SK-N-SH (cell line): ENCODE data around the gene ZBTB47. TPM values are rescaled to one million over a fixed set of nuclear protein-coding genes. Genes with fewer than 3 reads are reported as not detected.

Source experiments
- CTCF ChIA-PET: fragments of 300-600, 350-600 bp; formaldehyde crosslinking; extraction: SDS; loops from one replicate; lab custom pipeline; 2021; lab: Yijun Ruan, JAX
- POLR2A ChIA-PET: fragments of 350-600 bp; sonication (Branson Sonifier 250); formaldehyde crosslinking; extraction: SDS; loops from one replicate; lab custom pipeline; 2020; ENCODE audit warnings: antibody characterized with exemption, inconsistent platforms; lab: Yijun Ruan, JAX
- DNase-seq: peaks from one replicate; pipeline ENCODE4 v3.0.0; 2012
- H2AFZ ChIP-seq: fragments of 200-600 bp; sonication (generic); 2 replicates; pipeline ENCODE4 v1.8.1; 2016; ENCODE audit warnings: antibody characterized with exemption, mild to moderate bottlenecking, low read depth
- H3F3A ChIP-seq: fragments of 200-600 bp; sonication (generic); replicated peaks from 2 replicates; pipeline ENCODE3; 2016; ENCODE audit warnings: antibody characterized with exemption, mild to moderate bottlenecking; ENCODE audit not compliant: insufficient read depth
- H3K27ac ChIP-seq, 2 experiments: fragments of 200-500 bp in 1 of 2; fragments of 200-600 bp in 1 of 2; sonication (Bioruptor generic) in 1 of 2; sonication (generic), shearing (Covaris generic) in 1 of 2; 2 replicates each; pipeline versions ENCODE4 v1.5.1 to v1.6.1; 2014 to 2016; ENCODE audit warnings: low read depth in 2 of 2, inconsistent platforms in 1 of 2, low read length in 1 of 2, mild to moderate bottlenecking in 1 of 2, mixed read lengths in 1 of 2
- H3K27me3 ChIP-seq: fragments of 200-600 bp; sonication (generic), shearing (Covaris generic); 2 replicates; pipeline ENCODE4 v1.6.1; 2016; ENCODE audit warnings: mixed run types; ENCODE audit not compliant: insufficient read depth
- H3K36me3 ChIP-seq, 2 experiments: fragments of 200-500 bp in 1 of 2; fragments of 200-600 bp in 1 of 2; sonication (Bioruptor generic) in 1 of 2; sonication (generic) in 1 of 2; replicated peaks in 1 of 2; 2 replicates each; pipeline versions ENCODE3 to v1.5.1; 2014 to 2016; ENCODE audit warnings: low read length in 1 of 2, mild to moderate bottlenecking in 1 of 2; ENCODE audit not compliant: insufficient read depth in 2 of 2, control insufficient read depth in 1 of 2
- H3K4me1 ChIP-seq, 2 experiments: fragments of 200-500 bp in 1 of 2; fragments of 200-600 bp in 1 of 2; sonication (Bioruptor generic) in 1 of 2; sonication (generic), shearing (Covaris generic) in 1 of 2; 2 replicates each; pipeline versions ENCODE4 v1.5.1 to v1.6.1; 2014 to 2016; ENCODE audit warnings: low read depth in 1 of 2, low read length in 1 of 2, mixed run types in 1 of 2; ENCODE audit not compliant: insufficient read depth in 2 of 2, control insufficient read depth in 1 of 2
- H3K4me2 ChIP-seq: fragments of 200-600 bp; sonication (generic), shearing (Covaris generic); 2 replicates; pipeline ENCODE4 v1.6.1; 2017; ENCODE audit warnings: mixed run types
- H3K4me3 ChIP-seq, 2 experiments: fragments of 200-500 bp in 1 of 2; fragments of 200-600 bp in 1 of 2; sonication (Bioruptor generic) in 1 of 2; sonication (generic), shearing (Covaris generic) in 1 of 2; 2 replicates each; pipeline versions ENCODE4 v1.5.1 to v1.8.1; 2014 to 2016; ENCODE audit warnings: low read depth in 2 of 2, inconsistent platforms in 1 of 2, low read length in 1 of 2, mild to moderate bottlenecking in 1 of 2, mixed read lengths in 1 of 2, moderate library complexity in 1 of 2
- H3K79me2 ChIP-seq: fragments of 200-600 bp; sonication (generic); 2 replicates; pipeline ENCODE4 v1.8.1; 2017; ENCODE audit warnings: mild to moderate bottlenecking; ENCODE audit not compliant: insufficient read depth
- H3K9ac ChIP-seq: fragments of 200-600 bp; sonication (generic); 2 replicates; pipeline ENCODE4 v1.6.1; 2017; ENCODE audit warnings: mixed run types
- H3K9me2 ChIP-seq: fragments of 200-600 bp; sonication (generic); 2 replicates; pipeline ENCODE4 v1.6.1; 2017; ENCODE audit warnings: mixed run types
- H3K9me3 ChIP-seq: fragments of 200-600 bp; sonication (generic); 2 replicates; pipeline ENCODE4 v1.6.1; 2017; ENCODE audit warnings: mixed run types, mild to moderate bottlenecking, moderate library complexity
- H4K20me1 ChIP-seq: fragments of 200-600 bp; sonication (generic); 2 replicates; pipeline ENCODE4 v1.6.1; 2017; ENCODE audit warnings: mild to moderate bottlenecking, mixed run types; ENCODE audit not compliant: insufficient read depth
- CHD2 ChIP-seq: fragments of 150-350 bp; IDR thresholded peaks from 2 replicates; pipeline ENCODE4 v1.6.1; 2018; ENCODE audit warnings: low read length; ENCODE audit not compliant: partially characterized antibody
- EZH2phosphoT487 ChIP-seq: fragments of 200-600 bp; sonication (generic); IDR thresholded peaks from 2 replicates; pipeline ENCODE4 v1.6.1; 2017; ENCODE audit warnings: low read depth, mixed run types, mild to moderate bottlenecking, antibody characterized with exemption, moderate library complexity, borderline replicate concordance
- FOSL2 ChIP-seq: IDR thresholded peaks from 2 replicates; pipeline ENCODE4 v1.4.0; 2012; ENCODE audit warnings: low read depth, mild to moderate bottlenecking, moderate library complexity, borderline replicate concordance
- FOXJ3 ChIP-seq: sonication (generic); formaldehyde crosslinking; IDR thresholded peaks from 2 replicates; pipeline ENCODE4 v1.5.1; 2020; ENCODE audit warnings: mild to moderate bottlenecking, missing genetic modification reagents
- FOXM1 ChIP-seq: IDR thresholded peaks from 2 replicates; pipeline ENCODE4 v1.4.0; 2012; ENCODE audit warnings: low read depth, mild to moderate bottlenecking
- GABPA ChIP-seq: IDR thresholded peaks from 2 replicates; pipeline ENCODE4 v1.4.0; 2012; ENCODE audit warnings: low read depth, mild to moderate bottlenecking
- JUND ChIP-seq: IDR thresholded peaks from 2 replicates; pipeline ENCODE4 v1.4.0; 2012
- MXI1 ChIP-seq: IDR thresholded peaks from 2 replicates; pipeline ENCODE4 v1.6.1; 2012; ENCODE audit warnings: mild to moderate bottlenecking, low read depth, low read length, improper control_type of control experiment
- NFIC ChIP-seq: IDR thresholded peaks from 2 replicates; pipeline ENCODE4 v1.4.0; 2012; ENCODE audit warnings: borderline replicate concordance
- NRF1 ChIP-seq: IDR thresholded peaks from 2 replicates; pipeline ENCODE4 v1.6.1; 2012; ENCODE audit warnings: low read depth, mild to moderate bottlenecking, low read length
- POLR2AphosphoS5 ChIP-seq: IDR thresholded peaks from 2 replicates; pipeline ENCODE4 v1.6.1; 2012; ENCODE audit warnings: low read depth, low read length
- RXRA ChIP-seq: IDR thresholded peaks from 2 replicates; pipeline ENCODE4 v1.4.0; 2012; ENCODE audit warnings: low read depth, mild to moderate bottlenecking, borderline replicate concordance
- YY1 ChIP-seq: IDR thresholded peaks from 2 replicates; pipeline ENCODE4 v1.4.0; 2012; ENCODE audit warnings: low read depth, mild to moderate bottlenecking
- WGBS: methylation state at CpG from one replicate; pipeline ENCODE4 v1.1.6; 2017; ENCODE audit warnings: low lambda C conversion rate; 5-methylcytosine and 5-hydroxymethylcytosine counted together
- polyA plus RNA-seq, 3 experiments: library from polyadenylated mRNA; depleted of rRNA; stranded (reverse); fragments of >200 nt; gene quantifications; 2 replicates each; pipeline ENCODE4 v1.2.3, GENCODE V29; 2012
- TF ChIP-seq, protein P1 (sequence below): fragments of 150-350 bp; IDR thresholded peaks from 2 replicates; pipeline ENCODE4 v1.6.1; 2016; ENCODE audit warnings: mild to moderate bottlenecking, low read depth, low read length
- TF ChIP-seq, protein P2 (sequence below): fragments of 200-600 bp; sonication (generic); IDR thresholded peaks from 2 replicates; pipeline ENCODE4 v1.6.1; 2017; ENCODE audit warnings: antibody characterized with exemption, mild to moderate bottlenecking, moderate library complexity
- TF ChIP-seq, protein P3 (sequence below): IDR thresholded peaks from 2 replicates; pipeline ENCODE4 v1.4.0; 2012; ENCODE audit warnings: low read depth
- TF ChIP-seq, protein P4 (sequence below): IDR thresholded peaks from 2 replicates; pipeline ENCODE4 v1.4.0; 2012; ENCODE audit warnings: low read depth, borderline replicate concordance
- TF ChIP-seq, protein P5 (sequence below): fragments of 150-350 bp; IDR thresholded peaks from 2 replicates; pipeline ENCODE4 v1.6.1; 2017; ENCODE audit warnings: antibody characterized with exemption, low read length, low read depth, borderline replicate concordance

The ZBTB47 gene
- polyA plus RNA-seq, 1 of the 3 experiments (the other 2 are of a cell fraction): 9.9 TPM

DNA sequence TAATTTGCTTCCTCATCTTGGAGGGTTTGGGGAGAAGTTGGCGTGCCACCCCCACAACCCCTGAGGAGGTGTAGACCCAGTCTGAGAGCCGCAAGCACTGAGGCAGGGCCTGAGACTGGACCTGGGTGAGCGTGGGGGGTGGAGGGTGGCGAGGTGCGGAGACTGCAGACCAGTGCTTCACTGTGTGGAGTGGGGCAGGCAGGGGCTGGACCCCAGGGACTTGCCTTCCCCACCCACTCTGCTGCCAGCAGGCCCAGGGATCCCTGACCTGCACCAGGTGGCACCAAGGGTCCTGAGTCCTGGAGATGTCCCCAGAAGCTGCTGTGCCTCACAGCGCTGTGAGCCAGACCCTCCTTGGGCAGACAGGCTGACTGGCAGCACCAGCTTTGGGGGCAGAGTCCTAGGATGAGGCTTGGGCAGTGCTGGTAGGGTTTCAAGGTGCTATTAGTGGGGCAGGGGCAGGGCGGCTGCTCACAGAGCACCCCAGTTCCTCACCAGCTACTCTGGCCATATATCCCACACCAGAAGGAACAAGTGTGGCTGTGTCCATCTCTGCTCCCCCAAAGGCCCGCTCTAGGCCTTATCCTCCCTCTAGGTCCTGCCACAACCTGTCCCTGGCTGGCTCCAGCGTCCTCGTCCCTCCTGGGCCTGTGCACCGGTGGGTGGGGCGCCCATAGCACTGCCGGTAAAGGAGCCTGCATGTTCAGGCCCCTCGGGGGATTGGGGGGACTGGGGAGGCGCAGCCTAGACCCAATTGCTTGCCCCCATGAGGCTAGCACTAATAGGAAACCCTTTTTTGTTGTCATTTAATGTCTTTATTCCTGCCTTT, 11.8 kb downstream of the ZBTB47 start (continued):
- TF ChIP-seq, protein P1, sequence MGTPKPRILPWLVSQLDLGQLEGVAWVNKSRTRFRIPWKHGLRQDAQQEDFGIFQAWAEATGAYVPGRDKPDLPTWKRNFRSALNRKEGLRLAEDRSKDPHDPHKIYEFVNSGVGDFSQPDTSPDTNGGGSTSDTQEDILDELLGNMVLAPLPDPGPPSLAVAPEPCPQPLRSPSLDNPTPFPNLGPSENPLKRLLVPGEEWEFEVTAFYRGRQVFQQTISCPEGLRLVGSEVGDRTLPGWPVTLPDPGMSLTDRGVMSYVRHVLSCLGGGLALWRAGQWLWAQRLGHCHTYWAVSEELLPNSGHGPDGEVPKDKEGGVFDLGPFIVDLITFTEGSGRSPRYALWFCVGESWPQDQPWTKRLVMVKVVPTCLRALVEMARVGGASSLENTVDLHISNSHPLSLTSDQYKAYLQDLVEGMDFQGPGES: no peak
- TF ChIP-seq EZH2phosphoT487 (no peak), JUND (no peak)

DNA sequence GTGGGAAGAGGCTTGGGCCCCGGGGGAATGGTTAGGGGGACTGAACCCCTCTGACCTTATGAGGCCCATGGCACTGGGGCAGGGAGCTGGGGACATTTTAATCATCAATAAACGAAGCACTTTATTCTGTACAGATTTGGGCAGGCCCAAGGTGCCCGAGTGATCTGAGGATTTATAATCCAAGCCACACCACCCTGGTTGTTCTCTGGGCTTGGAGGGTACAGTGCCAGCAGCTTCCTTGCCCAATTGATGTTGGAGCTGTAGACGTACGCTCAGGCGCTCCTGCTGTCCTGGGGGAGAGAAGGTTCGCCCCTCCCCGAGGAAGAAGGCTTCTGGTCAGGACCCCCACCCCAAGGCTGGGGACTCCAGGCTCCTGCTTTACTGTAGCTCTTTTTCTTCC, 12.5 kb downstream of the ZBTB47 start:
- H3K36me3 ChIP-seq: peaks cover 0 to 12% of the 10 kb centered on the region in 2 experiments
- H3K4me2 ChIP-seq: no peak overlapping the region
- H3K9me2 ChIP-seq: no peaks in the 10 kb centered on the region
- TF ChIP-seq, protein P2, sequence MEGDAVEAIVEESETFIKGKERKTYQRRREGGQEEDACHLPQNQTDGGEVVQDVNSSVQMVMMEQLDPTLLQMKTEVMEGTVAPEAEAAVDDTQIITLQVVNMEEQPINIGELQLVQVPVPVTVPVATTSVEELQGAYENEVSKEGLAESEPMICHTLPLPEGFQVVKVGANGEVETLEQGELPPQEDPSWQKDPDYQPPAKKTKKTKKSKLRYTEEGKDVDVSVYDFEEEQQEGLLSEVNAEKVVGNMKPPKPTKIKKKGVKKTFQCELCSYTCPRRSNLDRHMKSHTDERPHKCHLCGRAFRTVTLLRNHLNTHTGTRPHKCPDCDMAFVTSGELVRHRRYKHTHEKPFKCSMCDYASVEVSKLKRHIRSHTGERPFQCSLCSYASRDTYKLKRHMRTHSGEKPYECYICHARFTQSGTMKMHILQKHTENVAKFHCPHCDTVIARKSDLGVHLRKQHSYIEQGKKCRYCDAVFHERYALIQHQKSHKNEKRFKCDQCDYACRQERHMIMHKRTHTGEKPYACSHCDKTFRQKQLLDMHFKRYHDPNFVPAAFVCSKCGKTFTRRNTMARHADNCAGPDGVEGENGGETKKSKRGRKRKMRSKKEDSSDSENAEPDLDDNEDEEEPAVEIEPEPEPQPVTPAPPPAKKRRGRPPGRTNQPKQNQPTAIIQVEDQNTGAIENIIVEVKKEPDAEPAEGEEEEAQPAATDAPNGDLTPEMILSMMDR: no peak
- TF ChIP-seq GABPA (no peak), FOXJ3 (CRISPR knock-in tag) (no peak), YY1 (no peak), POLR2AphosphoS5 (no peak), NRF1 (no peak), FOSL2 (no peak), CHD2 (no peak), FOXM1 (no peak), MXI1 (no peak), RXRA (no peak), NFIC (no peak)
- TF ChIP-seq, protein P3, sequence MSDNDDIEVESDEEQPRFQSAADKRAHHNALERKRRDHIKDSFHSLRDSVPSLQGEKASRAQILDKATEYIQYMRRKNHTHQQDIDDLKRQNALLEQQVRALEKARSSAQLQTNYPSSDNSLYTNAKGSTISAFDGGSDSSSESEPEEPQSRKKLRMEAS: no peak
- TF ChIP-seq, protein P4, sequence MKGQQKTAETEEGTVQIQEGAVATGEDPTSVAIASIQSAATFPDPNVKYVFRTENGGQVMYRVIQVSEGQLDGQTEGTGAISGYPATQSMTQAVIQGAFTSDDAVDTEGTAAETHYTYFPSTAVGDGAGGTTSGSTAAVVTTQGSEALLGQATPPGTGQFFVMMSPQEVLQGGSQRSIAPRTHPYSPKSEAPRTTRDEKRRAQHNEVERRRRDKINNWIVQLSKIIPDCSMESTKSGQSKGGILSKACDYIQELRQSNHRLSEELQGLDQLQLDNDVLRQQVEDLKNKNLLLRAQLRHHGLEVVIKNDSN: no peak
- TF ChIP-seq, protein P5, sequence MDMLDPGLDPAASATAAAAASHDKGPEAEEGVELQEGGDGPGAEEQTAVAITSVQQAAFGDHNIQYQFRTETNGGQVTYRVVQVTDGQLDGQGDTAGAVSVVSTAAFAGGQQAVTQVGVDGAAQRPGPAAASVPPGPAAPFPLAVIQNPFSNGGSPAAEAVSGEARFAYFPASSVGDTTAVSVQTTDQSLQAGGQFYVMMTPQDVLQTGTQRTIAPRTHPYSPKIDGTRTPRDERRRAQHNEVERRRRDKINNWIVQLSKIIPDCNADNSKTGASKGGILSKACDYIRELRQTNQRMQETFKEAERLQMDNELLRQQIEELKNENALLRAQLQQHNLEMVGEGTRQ: no peak
- no peaks in the 10 kb centered on the region for H3F3A ChIP-seq
- no peaks in the 10 kb centered on the region for H3K27me3 ChIP-seq
- H3K4me3 ChIP-seq: no peak overlapping the region
- peaks cover 0 to 14% of the 10 kb centered on the region in 2 experiments; a peak in 1 of 4 replicates for H3K4me1 ChIP-seq
- H3K9ac ChIP-seq: no peak overlapping the region
- CTCF ChIA-PET: interaction anchor here (0.7 to 1.6 kb wide), 4 partner anchors 78 to 114 kb away, joined by 3 to 4 read pairs (median 4); no protein-coding TSS in a partner anchor
- no peak overlapping the region for H3K27ac ChIP-seq
- H4K20me1 ChIP-seq: no peaks in the 10 kb centered on the region
- H3K79me2 ChIP-seq: no peaks in the 10 kb centered on the region
- no peaks in the 10 kb centered on the region for H3K9me3 ChIP-seq
- 91% methylated on average over 4 of the region's 8 CpGs for whole genome bisulfite sequencing
- DNase-seq: peak; percentile 27
- H2AFZ ChIP-seq: no peak overlapping the region
- POLR2A ChIA-PET: no interaction called here
